Right cardiac atrium (tissue), 5 donors: ENCODE results near the gene WWOX. TPM values are rescaled to one million over a fixed set of nuclear protein-coding genes. Genes with fewer than 3 reads are reported as not detected.

Experiments
- ATAC-seq, 2 donors: fragments of 200-7000 bp; cut with Tn5 transposase; one replicate each; pipeline versions ENCODE4 v1.8.0 to v1.9.1; 2020; ENCODE audit warnings: moderate library complexity in 2 of 2, mild to moderate bottlenecking in 1 of 2
- DNase-seq, 3 donors: peaks; one replicate each; pipeline ENCODE4 v3.0.0-alpha.2; 2020
- H3K27ac ChIP-seq: one replicate; pipeline ENCODE4 v1.5.1; 2013; ENCODE audit warnings: mild to moderate bottlenecking, low read length, control low read depth, moderate library complexity
- H3K27me3 ChIP-seq: one replicate; pipeline ENCODE4 v1.6.1; 2013; ENCODE audit not compliant: control insufficient read depth, insufficient read depth
- H3K4me1 ChIP-seq: one replicate; pipeline ENCODE4 v1.6.1; 2013; ENCODE audit warnings: low read length; ENCODE audit not compliant: control insufficient read depth, insufficient read depth
- H3K4me3 ChIP-seq: one replicate; pipeline ENCODE4 v1.5.1; 2013; ENCODE audit warnings: low read length, control low read depth
- H3K9me3 ChIP-seq: one replicate; pipeline ENCODE4 v1.6.1; 2013; ENCODE audit warnings: low read length; ENCODE audit not compliant: control insufficient read depth
- whole genome bisulfite sequencing: extraction: QIAGEN DNeasy Blood & Tissue Kit; methylation state at CpG from one replicate; pipeline ENCODE4 v1.1.7; 2013; 5-methylcytosine and 5-hydroxymethylcytosine counted together
- intact Hi-C, 4 donors: fragments of 100-400 bp; cut with DNase I; formaldehyde crosslinking; loops; one replicate each; pipeline versions ENCODE4 v1.11.0 to v1.14.0; 2022 to 2023
- polyA plus RNA-seq: library from polyadenylated mRNA; stranded (reverse); fragments of 200-250 nt; gene quantifications from one replicate; pipeline ENCODE4 v1.2.3, GENCODE V29; 2013
- total RNA-seq, 4 donors: library from RNA; stranded (reverse); fragmentation: NEBNext Ultra II Directional; extraction: Animal tissue kit (Norgen Biotek cat#: 25700); gene quantifications; one replicate each; pipeline ENCODE4 v1.2.1, GENCODE V29; 2021
- donor health status: healthy with polysubstance abuse.
- donor health status: DM: no; HTN: yes; CAD: no.
- donor health status: DM: no; HTN: no; CAD: no.
- donor health status: DM: no; HTN: yes; CAD: no; lungs with severe emphysema.
- donor health status: DM: yes; HTN: yes; CAD: no.

WWOX gene
- total and polyA plus RNA-seq, 5 donors = 6.0 to 14.9 (median 13.1) TPM

GRCh38 chr16:78300469-78300868, 201.0 kb downstream of the WWOX start:
- no peaks in the 10 kb centered on the region for H3K4me1 ChIP-seq
- intact Hi-C loops = no loop called here
- DNase-seq (no peak), ATAC-seq (no peak)
- no peak overlapping the region for H3K27ac ChIP-seq
- H3K9me3 ChIP-seq = no peaks in the 10 kb centered on the region
- no peak overlapping the region for H3K4me3 ChIP-seq
- 80% methylated on average over 3 of the region's 3 CpGs for whole genome bisulfite sequencing
- H3K27me3 ChIP-seq = no peaks in the 10 kb centered on the region

GRCh38 chr16:78303946-78304345, 204.5 kb downstream of the WWOX start:
- 60% methylated on average over 4 of the region's 4 CpGs for WGBS
- Histone ChIP-seq H3K4me1 (no peaks in the 10 kb centered on the region), H3K4me3 (no peak overlapping the region), H3K27ac (no peak overlapping the region), H3K9me3 (no peaks in the 10 kb centered on the region), H3K27me3 (no peaks in the 10 kb centered on the region)
- no peak for DNase-seq
- ATAC-seq = no peak
- intact Hi-C loops = no loop called here

- Histone ChIP-seq H3K4me3 (no peak overlapping the region), H3K4me1 (no peaks in the 10 kb centered on the region), H3K27me3 (no peaks in the 10 kb centered on the region), H3K27ac (no peak overlapping the region), H3K9me3 (no peaks in the 10 kb centered on the region)
- intact Hi-C loops = no loop called here
- WGBS = 96% methylated on average over 1 of the region's 1 CpG
- no peak for DNase-seq
- ATAC-seq = no peak
Measured at GRCh38 chr16:78306361-78306760, 206.9 kb downstream of the WWOX start.

- no peak overlapping the region for H3K27ac ChIP-seq
- WGBS = 98% methylated on average over 1 of the region's 1 CpG
- DNase-seq (no peak), ATAC-seq (no peak)
- H3K4me1 ChIP-seq = no peaks in the 10 kb centered on the region
- H3K27me3 ChIP-seq = no peaks in the 10 kb centered on the region
- intact Hi-C loops = no loop called here
- H3K9me3 ChIP-seq = no peaks in the 10 kb centered on the region
- H3K4me3 ChIP-seq = no peak overlapping the region
Measured at GRCh38 chr16:78307824-78308528, 208.5 kb downstream of the WWOX start.

- Histone ChIP-seq H3K27ac (no peak overlapping the region), H3K9me3 (no peaks in the 10 kb centered on the region), H3K4me3 (no peak overlapping the region), H3K4me1 (no peaks in the 10 kb centered on the region), H3K27me3 (no peaks in the 10 kb centered on the region)
- intact Hi-C loops = no loop called here
- ATAC-seq (no peak), DNase-seq (no peak)
- 96% methylated on average over 4 of the region's 4 CpGs for WGBS
Measured at GRCh38 chr16:78309763-78310162, 210.3 kb downstream of the WWOX start.

- H3K27me3 ChIP-seq = no peaks in the 10 kb centered on the region
- no peak overlapping the region for H3K27ac ChIP-seq
- no peak overlapping the region for H3K4me3 ChIP-seq
- WGBS = 79% methylated on average over 5 of the region's 5 CpGs
- H3K4me1 ChIP-seq = no peaks in the 10 kb centered on the region
- no peak for DNase-seq
- intact Hi-C loops = no loop called here
- no peak for ATAC-seq
- H3K9me3 ChIP-seq = no peaks in the 10 kb centered on the region
Measured at GRCh38 chr16:78310196-78310595, 210.7 kb downstream of the WWOX start.

- Histone ChIP-seq H3K27ac (no peak overlapping the region), H3K9me3 (no peaks in the 10 kb centered on the region), H3K27me3 (no peaks in the 10 kb centered on the region), H3K4me3 (no peak overlapping the region), H3K4me1 (no peaks in the 10 kb centered on the region)
- 78% methylated on average over 5 of the region's 5 CpGs for WGBS
- ATAC-seq (no peak), DNase-seq (no peak)
- intact Hi-C loops = no loop called here
Measured at GRCh38 chr16:78310990-78311561, 211.6 kb downstream of the WWOX start.

GRCh38 chr16:78311831-78312230, 212.4 kb downstream of the WWOX start:
- no peak for ATAC-seq

GRCh38 chr16:78317564-78318240, 218.2 kb downstream of the WWOX start:
- H3K9me3 ChIP-seq = no peaks in the 10 kb centered on the region
- DNase-seq (peak in 2 of 3 donors; percentile 27 to 67), ATAC-seq (peak; percentile 59 to 88)
- intact Hi-C loops = no loop called here
- no peak overlapping the region for H3K27ac ChIP-seq
- H3K4me1 ChIP-seq = no peaks in the 10 kb centered on the region
- no peak overlapping the region for H3K4me3 ChIP-seq
- no peaks in the 10 kb centered on the region for H3K27me3 ChIP-seq
- WGBS = 64% methylated on average over 11 of the region's 11 CpGs

More at GRCh38 chr16:78311831-78312230, 212.4 kb downstream of the WWOX start:
- WGBS = 86% methylated on average over 4 of the region's 4 CpGs
- intact Hi-C loops = no loop called here
- no peak for DNase-seq
- Histone ChIP-seq H3K4me1 (no peaks in the 10 kb centered on the region), H3K4me3 (no peak overlapping the region), H3K27me3 (no peaks in the 10 kb centered on the region), H3K27ac (no peak overlapping the region), H3K9me3 (no peaks in the 10 kb centered on the region)

- Histone ChIP-seq H3K27me3 (no peaks in the 10 kb centered on the region), H3K4me1 (no peaks in the 10 kb centered on the region), H3K27ac (no peak overlapping the region), H3K4me3 (no peak overlapping the region), H3K9me3 (no peaks in the 10 kb centered on the region)
- intact Hi-C loops = no loop called here
- DNase-seq (no peak), ATAC-seq (no peak)
- 82% methylated on average over 9 of the region's 9 CpGs for WGBS
Measured at GRCh38 chr16:78321620-78322360, 222.3 kb downstream of the WWOX start.

GRCh38 chr16:78323315-78323714, 223.9 kb downstream of the WWOX start:
- 93% methylated on average over 7 of the region's 7 CpGs for WGBS
- Histone ChIP-seq H3K27ac (no peak overlapping the region), H3K4me3 (no peak overlapping the region), H3K4me1 (no peaks in the 10 kb centered on the region), H3K9me3 (no peaks in the 10 kb centered on the region), H3K27me3 (no peaks in the 10 kb centered on the region)
- DNase-seq = no peak
- intact Hi-C loops = no loop called here
- ATAC-seq = no peak
